ENCODE measurements around the gene TSPAN19.

GRCh38 chr12:85057370-85057963 lies 21.4 kb upstream of the TSPAN19 start:
- TF ChIP-seq CTCF (conservative IDR thresholded peaks at IDR 0.05) (peak; percentile 92), EZH2 (IDR thresholded peaks at IDR 0.05; ENCODE audit: low read depth) (no peak)

Measured in PC-9 (cell line).